ENCODE measurements around the gene ARHGEF1. TPM values are rescaled to one million over a fixed set of nuclear protein-coding genes. Genes with fewer than 3 reads are reported as not detected.

Gene ARHGEF1
- total RNA-seq, 1 donor from 2014 or later, result 113 TPM

- TF ChIP-seq CTCF (IDR thresholded peaks at IDR 0.05; ENCODE audit: unreplicated experiment), result peak; percentile 35
- Mint-ChIP-seq H3K27ac (ENCODE audit: unreplicated experiment) (no peak overlapping the region), H3K27me3 (ENCODE audit: unreplicated experiment) (peaks cover 8% of the 10 kb centered on the region), H3K36me3 (ENCODE audit: low read depth, unreplicated experiment) (peaks cover 26% of the 10 kb centered on the region), H3K9me3 (ENCODE audit: unreplicated experiment) (no peaks in the 10 kb centered on the region), H3K4me3 (ENCODE audit: unreplicated experiment) (no peak overlapping the region), H3K4me1 (ENCODE audit: unreplicated experiment) (peaks cover 16% of the 10 kb centered on the region)
- DNase-seq (ENCODE audit: low spot score), result no peak
These were observed 13.0 kb downstream of the ARHGEF1 start for GRCh38 chr19:41895745-41896580.

GRCh38 chr19:41896581-41896942 lies 13.6 kb downstream of the ARHGEF1 start:
- Mint-ChIP-seq H3K4me3 (ENCODE audit: unreplicated experiment) (no peak overlapping the region), H3K36me3 (ENCODE audit: low read depth, unreplicated experiment) (peaks cover 25% of the 10 kb centered on the region), H3K27ac (ENCODE audit: unreplicated experiment) (no peak overlapping the region), H3K9me3 (ENCODE audit: unreplicated experiment) (no peaks in the 10 kb centered on the region), H3K27me3 (ENCODE audit: unreplicated experiment) (peaks cover 3% of the 10 kb centered on the region), H3K4me1 (ENCODE audit: unreplicated experiment) (peaks cover 14% of the 10 kb centered on the region)
- no peak for TF ChIP-seq CTCF (IDR thresholded peaks at IDR 0.05; ENCODE audit: unreplicated experiment)
- no peak for DNase-seq (ENCODE audit: low spot score)

GRCh38 chr19:41897181-41897580 lies 14.2 kb downstream of the ARHGEF1 start:
- Mint-ChIP-seq H3K4me1 (ENCODE audit: unreplicated experiment) (peaks cover 12% of the 10 kb centered on the region), H3K27me3 (ENCODE audit: unreplicated experiment) (peaks cover 1% of the 10 kb centered on the region), H3K4me3 (ENCODE audit: unreplicated experiment) (no peak overlapping the region), H3K27ac (ENCODE audit: unreplicated experiment) (no peak overlapping the region), H3K36me3 (ENCODE audit: low read depth, unreplicated experiment) (peaks cover 26% of the 10 kb centered on the region), H3K9me3 (ENCODE audit: unreplicated experiment) (no peaks in the 10 kb centered on the region)
- DNase-seq (ENCODE audit: low spot score), result no peak
- TF ChIP-seq CTCF (IDR thresholded peaks at IDR 0.05; ENCODE audit: unreplicated experiment), result no peak

GRCh38 chr19:41897820-41898219 lies 14.8 kb downstream of the ARHGEF1 start:
- Mint-ChIP-seq H3K27ac (ENCODE audit: unreplicated experiment) (no peak overlapping the region), H3K36me3 (ENCODE audit: low read depth, unreplicated experiment) (peaks cover 26% of the 10 kb centered on the region), H3K4me3 (ENCODE audit: unreplicated experiment) (peak overlapping the region; percentile 37), H3K9me3 (ENCODE audit: unreplicated experiment) (no peaks in the 10 kb centered on the region), H3K4me1 (ENCODE audit: unreplicated experiment) (peaks cover 12% of the 10 kb centered on the region), H3K27me3 (ENCODE audit: unreplicated experiment) (peaks cover 2% of the 10 kb centered on the region)
- no peak for TF ChIP-seq CTCF (IDR thresholded peaks at IDR 0.05; ENCODE audit: unreplicated experiment)
- no peak for DNase-seq (ENCODE audit: low spot score)

- DNase-seq (ENCODE audit: low spot score), result no peak
- TF ChIP-seq CTCF (IDR thresholded peaks at IDR 0.05; ENCODE audit: unreplicated experiment), result no peak
- Mint-ChIP-seq H3K27me3 (ENCODE audit: unreplicated experiment) (peaks cover 3% of the 10 kb centered on the region), H3K4me1 (ENCODE audit: unreplicated experiment) (peaks cover 12% of the 10 kb centered on the region), H3K4me3 (ENCODE audit: unreplicated experiment) (peak overlapping the region; percentile 25), H3K27ac (ENCODE audit: unreplicated experiment) (no peak overlapping the region), H3K36me3 (ENCODE audit: low read depth, unreplicated experiment) (peaks cover 26% of the 10 kb centered on the region), H3K9me3 (ENCODE audit: unreplicated experiment) (no peaks in the 10 kb centered on the region)
These were observed 15.3 kb downstream of the ARHGEF1 start for GRCh38 chr19:41898235-41898634.

Measured in endothelial cell (in vitro differentiated cells).